ENCODE results near the gene GEMIN4.
"Not testable (repeated sequence)": the region's sequence is repeated elsewhere in the genome, so short reads cannot be mapped to it uniquely, and the experiment has no call there.

Gene GEMIN4

GRCh38 chr17:788551-788950 lies 36.5 kb upstream of the GEMIN4 start:
- TF ChIP-seq CTCF (IDR thresholded peaks at IDR 0.05; ENCODE audit: borderline replicate concordance, extremely low read depth, low read length, poor library complexity, severe bottlenecking) (no peak), EZH2 (IDR thresholded peaks at IDR 0.05; ENCODE audit: borderline replicate concordance, low read depth, low read length, severe bottlenecking) (no peak)
- H3K79me2 ChIP-seq (ENCODE audit: insufficient read depth, low read length) = peaks cover 19% of the 10 kb centered on the region
- no peaks in the 10 kb centered on the region for H3K9me3 ChIP-seq (ENCODE audit: insufficient read depth, low read length, severe bottlenecking)
- H3K4me1 ChIP-seq (ENCODE audit: insufficient read depth, low read length) = peaks cover 14% of the 10 kb centered on the region
- no peak overlapping the region for H3K4me2 ChIP-seq (ENCODE audit: insufficient read depth, low read length)
- ATAC-seq (ENCODE audit: insufficient read depth, low read depth) = no peak
- no peak overlapping the region for H3K4me3 ChIP-seq (ENCODE audit: low read depth in 1 of 2, low read length in 2 of 2)
- H3K9ac ChIP-seq (ENCODE audit: low read depth, low read length) = no peak overlapping the region
- no peak for DNase-seq
- H3K36me3 ChIP-seq (ENCODE audit: insufficient read depth, low read length) = peaks cover 80% of the 10 kb centered on the region
- no peak overlapping the region for H2AFZ ChIP-seq (ENCODE audit: low read depth, low read length)
- no peaks in the 10 kb centered on the region for H3K27me3 ChIP-seq (ENCODE audit: insufficient read depth, low read length, poor library complexity)
- H3K27ac ChIP-seq (ENCODE audit: low read length) = no peak overlapping the region
- peaks cover 25% of the 10 kb centered on the region for H4K20me1 ChIP-seq (ENCODE audit: insufficient read depth, low read length)

- ATAC-seq (ENCODE audit: insufficient read depth, low read depth) = no peak
- Histone ChIP-seq H4K20me1 (ENCODE audit: insufficient read depth, low read length) (peaks cover 22% of the 10 kb centered on the region), H3K36me3 (ENCODE audit: insufficient read depth, low read length) (peaks cover 76% of the 10 kb centered on the region)
Observed at GRCh38 chr17:787641-788221, 35.7 kb upstream of the GEMIN4 start.

GRCh38 chr17:785901-786300 lies 33.8 kb upstream of the GEMIN4 start:
- H2AFZ ChIP-seq (ENCODE audit: low read depth, low read length); H3K9me3 ChIP-seq (ENCODE audit: insufficient read depth, low read length, severe bottlenecking); H3K27me3 ChIP-seq (ENCODE audit: insufficient read depth, low read length, poor library complexity); H3K4me2 ChIP-seq (ENCODE audit: insufficient read depth, low read length); H3K4me3 ChIP-seq (ENCODE audit: low read depth in 1 of 2, low read length in 2 of 2); H3K9ac ChIP-seq (ENCODE audit: low read depth, low read length); H3K27ac ChIP-seq (ENCODE audit: low read length); DNase-seq; ATAC-seq (ENCODE audit: insufficient read depth, low read depth): not testable (repeated sequence)
- H3K36me3 ChIP-seq (ENCODE audit: insufficient read depth, low read length) = peaks cover 58% of the 10 kb centered on the region
- H4K20me1 ChIP-seq (ENCODE audit: insufficient read depth, low read length) = peaks cover 10% of the 10 kb centered on the region; the same call in 1 of the 2 replicates
- H3K79me2 ChIP-seq (ENCODE audit: insufficient read depth, low read length) = peaks cover 46% of the 10 kb centered on the region
- peaks cover 30% of the 10 kb centered on the region for H3K4me1 ChIP-seq (ENCODE audit: insufficient read depth, low read length)

More at GRCh38 chr17:787641-788221, 35.7 kb upstream of the GEMIN4 start:
- no peak for DNase-seq
- TF ChIP-seq CTCF (IDR thresholded peaks at IDR 0.05; ENCODE audit: borderline replicate concordance, extremely low read depth, low read length, poor library complexity, severe bottlenecking) = no peak
- TF ChIP-seq EZH2 (IDR thresholded peaks at IDR 0.05; ENCODE audit: borderline replicate concordance, low read depth, low read length, severe bottlenecking) = no peak
- H3K9ac ChIP-seq (ENCODE audit: low read depth, low read length) = no peak overlapping the region
- no peak overlapping the region for H3K4me2 ChIP-seq (ENCODE audit: insufficient read depth, low read length)
- H2AFZ ChIP-seq (ENCODE audit: low read depth, low read length) = no peak overlapping the region
- H3K27me3 ChIP-seq (ENCODE audit: insufficient read depth, low read length, poor library complexity) = no peaks in the 10 kb centered on the region
- no peak overlapping the region for H3K4me3 ChIP-seq (ENCODE audit: low read depth in 1 of 2, low read length in 2 of 2)
- H3K9me3 ChIP-seq (ENCODE audit: insufficient read depth, low read length, severe bottlenecking) = no peaks in the 10 kb centered on the region
- no peak overlapping the region for H3K27ac ChIP-seq (ENCODE audit: low read length)
- H3K79me2 ChIP-seq (ENCODE audit: insufficient read depth, low read length) = peaks cover 27% of the 10 kb centered on the region
- H3K4me1 ChIP-seq (ENCODE audit: insufficient read depth, low read length) = peaks cover 22% of the 10 kb centered on the region

- peaks cover 45% of the 10 kb centered on the region for H3K36me3 ChIP-seq (ENCODE audit: insufficient read depth, low read length)
- H3K4me3 ChIP-seq (ENCODE audit: low read depth in 1 of 2, low read length in 2 of 2) = peak overlapping the region in 1 of 2 experiments; percentile 96; a peak in 1 of 4 replicates
- TF ChIP-seq CTCF (IDR thresholded peaks at IDR 0.05; ENCODE audit: borderline replicate concordance, extremely low read depth, low read length, poor library complexity, severe bottlenecking) (no peak), EZH2 (IDR thresholded peaks at IDR 0.05; ENCODE audit: borderline replicate concordance, low read depth, low read length, severe bottlenecking) (no peak)
- no peaks in the 10 kb centered on the region for H3K27me3 ChIP-seq (ENCODE audit: insufficient read depth, low read length, poor library complexity)
- peaks cover 39% of the 10 kb centered on the region for H3K4me1 ChIP-seq (ENCODE audit: insufficient read depth, low read length)
- H4K20me1 ChIP-seq (ENCODE audit: insufficient read depth, low read length) = peaks cover 9% of the 10 kb centered on the region; the same call in 1 of the 2 replicates
- no peak overlapping the region for H3K9ac ChIP-seq (ENCODE audit: low read depth, low read length)
- ATAC-seq (ENCODE audit: insufficient read depth, low read depth) (no peak), DNase-seq (no peak)
- H3K4me2 ChIP-seq (ENCODE audit: insufficient read depth, low read length) = peak overlapping the region; percentile 91; the same call in 1 of the 2 replicates
- H3K27ac ChIP-seq (ENCODE audit: low read length) = no peak overlapping the region
- no peaks in the 10 kb centered on the region for H3K9me3 ChIP-seq (ENCODE audit: insufficient read depth, low read length, severe bottlenecking)
- H2AFZ ChIP-seq (ENCODE audit: low read depth, low read length) = no peak overlapping the region
- peaks cover 61% of the 10 kb centered on the region for H3K79me2 ChIP-seq (ENCODE audit: insufficient read depth, low read length)
Observed at GRCh38 chr17:784143-784542, 32.1 kb upstream of the GEMIN4 start.
